ENCODE data around the gene CLCA2.

Gene CLCA2

GRCh38 chr1:86434059-86434458, 10.1 kb downstream of the CLCA2 start:
- DNase-seq: no peak

GRCh38 chr1:86435327-86435726, 11.4 kb downstream of the CLCA2 start:
- DNase-seq: no peak

GRCh38 chr1:86436041-86436440, 12.1 kb downstream of the CLCA2 start:
- DNase-seq: no peak

- DNase-seq: peak; percentile 4 to 24
Observed at GRCh38 chr1:86441581-86441980, 17.6 kb downstream of the CLCA2 start.

- no peak for DNase-seq
Observed at GRCh38 chr1:86441997-86442396, 18.0 kb downstream of the CLCA2 start.

- no peak for DNase-seq
Observed at GRCh38 chr1:86445919-86446318, 21.9 kb downstream of the CLCA2 start.

- DNase-seq: no peak
Observed at GRCh38 chr1:86447198-86447790, 23.3 kb downstream of the CLCA2 start.

GRCh38 chr1:86448670-86449069, 24.7 kb downstream of the CLCA2 start:
- no peak for DNase-seq

- DNase-seq: no peak
Observed at GRCh38 chr1:86449103-86449502, 25.1 kb downstream of the CLCA2 start.

- no peak for DNase-seq
Observed at GRCh38 chr1:86450847-86451246, 26.9 kb downstream of the CLCA2 start.

- DNase-seq: no peak
Observed at GRCh38 chr1:86453664-86454063, 29.7 kb downstream of the CLCA2 start.

GRCh38 chr1:86455073-86455472, 31.1 kb downstream of the CLCA2 start:
- DNase-seq: no peak

GRCh38 chr1:86460998-86461397, 37.0 kb downstream of the CLCA2 start:
- no peak for DNase-seq

- DNase-seq: no peak
Observed at GRCh38 chr1:86461482-86461881, 37.5 kb downstream of the CLCA2 start.

GRCh38 chr1:86464819-86465218, 40.8 kb downstream of the CLCA2 start:
- DNase-seq: no peak

- DNase-seq: no peak
Observed at GRCh38 chr1:86466109-86466844, 42.3 kb downstream of the CLCA2 start.

GRCh38 chr1:86466986-86467385, 43.0 kb downstream of the CLCA2 start:
- no peak for DNase-seq

- DNase-seq: no peak
Observed at GRCh38 chr1:86468501-86468977, 44.6 kb downstream of the CLCA2 start, which contains the start of gene CLCA1. Gene CLCA1, plus strand, starts transcription at chr1:86468927. Its CDS starts 45 bp downstream, at chr1:86468972.

GRCh38 chr1:86470859-86471258, 46.9 kb downstream of the CLCA2 start:
- DNase-seq: no peak

- no peak for DNase-seq
Observed at GRCh38 chr1:86471291-86471690, 47.3 kb downstream of the CLCA2 start.

GRCh38 chr1:86472152-86472551, 48.2 kb downstream of the CLCA2 start:
- no peak for DNase-seq

- DNase-seq: no peak
Observed at GRCh38 chr1:86472767-86473166, 48.8 kb downstream of the CLCA2 start.

GRCh38 chr1:86477256-86477655, 53.3 kb downstream of the CLCA2 start:
- DNase-seq: no peak

GRCh38 chr1:86477682-86478081, 53.7 kb downstream of the CLCA2 start:
- no peak for DNase-seq
